GM20431 (cell line): ENCODE results near the gene SLC6A20.

ENCODE experiments used
- in situ Hi-C: fragments of 300-500 bp; cut with MseI, MboI; formaldehyde crosslinking; loops from one replicate; pipeline ENCODE4 v1.15.0; 2020; ENCODE audit warnings: low sequenced_read_pairs; ENCODE audit not compliant: unreplicated experiment

SLC6A20 gene

GRCh38 chr3:45741247-45741646 lies 55.1 kb downstream of the SLC6A20 start:
- in situ Hi-C loops: no loop called here

DNA sequence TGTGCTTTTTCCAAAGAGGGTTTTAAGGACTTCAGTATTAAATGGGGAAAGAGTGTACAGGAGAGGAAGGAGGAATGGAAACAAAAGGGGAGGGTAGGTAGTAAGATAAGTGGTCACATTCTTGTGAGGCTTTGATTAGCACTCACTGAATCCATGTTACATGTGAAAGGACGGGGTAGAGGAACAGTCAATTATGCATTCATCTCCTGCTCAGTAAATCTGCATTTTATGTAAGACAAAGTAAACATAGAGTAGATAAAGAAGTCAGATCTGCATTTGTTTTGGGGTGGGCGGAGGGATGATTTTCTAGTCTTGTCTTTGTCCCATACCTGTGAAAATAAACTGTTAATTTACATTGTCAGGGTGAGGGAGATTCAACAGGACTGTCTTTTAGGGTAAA lies 56.3 kb downstream of the SLC6A20 start:
- in situ Hi-C loops: no loop called here

DNA sequence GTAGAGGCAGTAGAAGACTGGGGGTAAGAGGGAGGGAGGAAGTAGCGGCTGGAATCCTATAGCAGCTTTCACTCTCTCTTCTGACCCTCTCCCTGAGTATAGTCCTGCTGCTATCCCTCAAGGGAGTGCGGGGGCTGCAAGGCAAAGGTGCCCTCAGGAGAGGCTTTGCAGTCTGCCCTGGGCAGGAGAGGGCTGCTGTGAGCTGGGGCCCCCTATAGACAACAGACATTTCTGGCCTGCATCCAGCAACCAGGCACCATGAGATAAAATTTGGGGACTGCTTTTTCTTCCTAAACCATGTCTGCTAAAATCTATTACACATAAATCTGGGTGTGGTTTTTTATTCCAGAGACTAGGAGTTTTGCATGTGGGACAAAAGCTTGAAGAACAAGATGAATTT lies 59.1 kb downstream of the SLC6A20 start:
- in situ Hi-C loops: no loop called here

DNA sequence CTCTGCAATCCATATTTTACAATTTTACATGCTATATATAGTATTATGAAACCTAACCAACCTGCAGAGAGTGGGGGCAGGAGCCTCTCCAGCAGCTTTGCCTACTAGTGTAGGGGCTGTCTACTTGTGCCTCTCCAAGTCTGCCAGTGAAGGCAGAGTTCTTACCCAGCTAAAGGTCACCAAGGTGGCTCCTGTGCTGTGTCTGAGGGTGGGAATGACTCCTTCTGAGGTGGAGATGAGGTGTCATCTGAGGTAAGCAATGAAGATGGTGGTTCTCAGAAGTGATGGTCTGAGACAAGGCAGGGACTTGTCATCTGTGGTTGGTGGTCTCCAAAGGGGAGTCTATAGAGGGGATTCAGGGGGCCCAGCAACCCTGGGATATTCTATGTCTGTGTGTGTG lies 59.6 kb downstream of the SLC6A20 start:
- in situ Hi-C loops: no loop called here

DNA sequence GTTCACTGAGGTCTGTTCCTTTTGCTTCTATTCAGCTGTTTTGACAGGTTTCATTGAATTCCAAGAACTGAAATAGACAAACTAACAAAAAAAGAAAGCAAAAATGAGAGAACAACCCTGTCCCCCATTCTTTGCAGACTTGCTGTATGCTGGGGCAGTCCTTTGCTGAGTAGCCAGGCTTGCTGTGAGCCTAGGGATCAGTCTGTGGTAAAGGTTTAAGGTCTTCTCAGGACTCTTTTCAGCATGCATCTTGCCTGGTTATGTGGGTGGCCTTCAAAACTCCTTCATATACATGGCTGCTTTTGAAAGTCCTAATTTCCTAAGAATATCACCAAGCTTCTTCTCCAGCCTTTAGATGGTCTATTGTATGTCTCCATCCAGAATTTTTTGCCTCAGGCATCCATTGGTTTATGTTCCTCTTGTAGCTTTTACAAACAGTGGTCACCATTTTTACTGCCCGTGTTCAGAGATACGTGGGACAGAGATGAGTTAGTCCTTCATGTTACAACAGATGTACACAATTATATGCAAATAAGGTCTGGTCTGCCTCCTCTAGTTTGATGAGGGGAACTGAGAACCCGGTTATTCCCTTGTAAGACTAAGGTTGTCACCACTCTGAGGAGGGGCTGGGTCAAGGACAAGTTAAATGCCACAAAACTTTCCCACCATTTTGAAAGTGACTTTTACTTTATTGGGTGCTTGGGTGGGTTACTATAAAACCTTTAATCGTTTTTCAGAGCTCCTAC lies 65.8 kb downstream of the SLC6A20 start:
- in situ Hi-C loops: no loop called here

DNA sequence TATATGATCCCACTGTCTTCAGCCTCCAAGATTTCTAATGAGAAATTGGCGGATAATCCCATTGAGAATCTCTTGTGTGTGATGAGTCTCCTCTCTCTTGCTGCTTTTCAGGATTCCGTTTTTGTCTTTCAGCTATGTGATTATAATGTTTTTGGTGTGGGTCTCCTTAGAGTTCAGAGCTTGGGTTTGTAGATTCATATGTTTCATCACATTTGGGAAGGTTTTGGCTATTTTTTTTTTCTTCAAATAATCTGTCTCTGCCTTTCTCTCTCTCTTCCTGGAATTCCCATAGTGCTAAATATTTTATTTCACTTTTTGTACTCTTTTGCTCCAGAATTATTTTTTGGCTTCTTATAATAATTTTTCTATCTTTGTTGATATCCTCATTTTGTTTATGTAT lies 66.7 kb downstream of the SLC6A20 start:
- in situ Hi-C loops: no loop called here

GRCh38 chr3:45724911-45725310 lies 71.4 kb downstream of the SLC6A20 start:
- in situ Hi-C loops: no loop called here

DNA sequence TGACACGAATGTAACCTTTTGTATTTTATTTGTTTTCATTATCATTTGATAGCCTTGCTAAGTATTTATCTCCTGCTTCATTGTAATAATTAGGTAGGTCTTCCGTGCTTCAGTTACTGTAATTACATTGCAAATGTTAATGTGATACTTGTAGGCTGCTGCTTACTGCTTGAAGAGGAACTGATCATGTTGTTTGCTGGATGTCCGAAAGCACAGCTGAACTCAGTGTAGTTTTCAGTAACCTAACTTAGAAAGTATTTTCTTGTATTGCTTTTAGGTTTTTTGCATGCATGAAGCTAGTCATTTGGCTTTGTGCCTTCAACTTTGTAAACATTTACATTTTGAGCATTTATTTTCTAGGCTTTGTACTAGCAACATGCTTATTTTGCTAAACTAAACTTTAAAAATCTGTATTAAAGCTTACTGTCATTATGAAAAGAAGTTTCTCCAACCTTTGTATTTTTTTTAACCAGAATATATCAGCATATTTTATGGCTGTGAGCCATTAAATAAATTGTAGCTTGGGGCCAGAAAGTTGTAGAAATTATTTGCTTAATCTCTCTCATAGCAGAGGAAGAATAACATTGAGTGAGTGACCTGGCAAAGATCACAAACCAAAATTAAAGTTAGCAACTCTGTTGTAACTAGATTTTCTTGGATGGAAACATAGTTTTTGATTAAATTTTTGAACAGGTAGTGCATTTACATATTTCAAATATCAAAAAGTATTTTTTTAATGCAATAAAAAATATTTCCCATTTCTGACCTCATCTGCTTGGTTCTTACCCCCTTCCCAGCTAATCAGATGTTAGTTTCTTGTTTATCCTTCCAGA lies 76.5 kb downstream of the SLC6A20 start:
- in situ Hi-C loops: no loop called here

DNA sequence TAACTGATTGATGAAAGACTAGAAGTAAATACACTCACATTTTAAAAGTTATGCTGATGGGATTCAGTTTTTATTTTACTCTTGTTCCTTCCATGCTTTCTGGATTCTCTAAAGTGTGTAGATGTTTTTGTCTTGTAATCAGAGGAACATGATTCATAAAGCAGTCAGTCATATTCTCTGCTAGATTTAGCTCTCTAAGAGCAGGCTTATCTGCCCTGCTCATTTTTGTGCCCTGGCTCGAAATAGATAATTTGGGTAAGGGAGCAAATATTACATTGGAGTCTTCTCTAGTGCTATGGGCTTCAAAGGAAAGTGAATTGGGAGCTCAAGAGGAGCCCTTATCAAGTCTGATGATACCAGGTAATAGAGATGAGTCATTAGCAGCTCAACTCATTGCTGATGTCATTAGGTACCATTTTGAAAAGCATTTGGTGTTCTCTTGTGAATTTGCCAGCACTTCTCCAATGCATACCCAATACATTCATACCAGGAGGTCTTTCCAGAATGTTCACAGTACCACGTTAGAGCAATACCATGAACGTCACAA lies 79.5 kb downstream of the SLC6A20 start:
- in situ Hi-C loops: no loop called here

GRCh38 chr3:45715945-45716344 lies 80.4 kb downstream of the SLC6A20 start:
- in situ Hi-C loops: no loop called here

GRCh38 chr3:45712434-45713110 lies 83.8 kb downstream of the SLC6A20 start:
- in situ Hi-C loops: no loop called here

- in situ Hi-C loops: no loop called here
Observed at GRCh38 chr3:45711931-45712330, 84.4 kb downstream of the SLC6A20 start.

DNA sequence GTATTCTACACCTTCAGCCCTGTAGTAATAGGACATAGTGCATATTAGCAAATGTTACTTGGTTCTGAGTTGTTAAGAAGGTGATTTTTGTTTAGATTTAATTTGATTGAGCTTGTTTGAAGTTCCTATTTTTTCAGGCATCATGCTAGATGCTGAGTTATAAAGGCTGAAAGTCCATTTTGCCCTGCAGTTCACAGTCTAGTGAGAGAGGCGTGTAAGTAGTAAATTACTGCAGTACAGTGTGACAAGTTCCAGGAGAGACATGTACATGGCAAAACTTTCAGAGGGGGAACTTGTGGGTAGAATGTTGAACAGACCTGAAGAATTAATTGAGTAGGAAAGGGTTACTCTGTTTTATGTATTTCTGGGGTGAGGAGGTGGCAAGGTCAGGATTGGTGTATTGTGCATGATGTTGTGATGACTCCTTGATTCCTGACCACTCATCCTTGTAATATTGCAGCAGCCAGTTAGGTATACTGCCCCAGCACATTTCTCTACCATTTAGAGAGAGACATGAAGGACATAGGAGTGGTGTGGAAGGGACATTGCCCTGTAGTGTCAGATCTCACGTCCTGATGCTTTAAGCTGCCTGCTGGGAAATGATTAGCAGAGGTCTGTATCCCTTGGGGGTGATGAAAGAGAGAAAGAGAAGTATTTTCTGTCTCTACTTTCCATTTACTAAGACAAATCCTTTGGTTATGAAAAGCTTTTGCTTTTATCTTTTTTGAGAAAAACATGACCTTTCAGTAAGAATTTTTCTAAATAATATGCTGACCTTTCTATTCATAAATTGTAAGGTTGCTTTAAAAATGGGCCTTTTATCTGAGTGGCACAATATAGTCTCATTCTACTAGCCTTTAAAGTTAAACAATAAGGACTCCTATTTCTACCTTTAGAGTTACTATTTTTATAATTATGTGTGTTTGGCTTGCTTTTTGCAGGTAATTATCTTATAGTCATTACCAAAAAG lies 90.2 kb downstream of the SLC6A20 start:
- in situ Hi-C loops: no loop called here
